SK-N-SH treated with all-trans-retinoic acid at 6 μM for 48 hours (cell line): ENCODE measurements around the gene TAGLN2.

Source experiments
- ATAC-seq: fragments of 200-7000 bp; cut with Tn5 transposase; 3 replicates; pipeline ENCODE4 v1.9.1; 2020; ENCODE audit warnings: mild to moderate bottlenecking, moderate library complexity
- ARNTL ChIP-seq: fragments of 450-650 bp; formaldehyde crosslinking; IDR thresholded peaks from 2 replicates; pipeline ENCODE4 v1.5.0; 2020; ENCODE audit warnings: low read depth, mild to moderate bottlenecking, moderate library complexity, borderline replicate concordance
- OSR1 ChIP-seq: fragments of 250-450 bp; sonication (Bioruptor Pico); IDR thresholded peaks from 2 replicates; pipeline ENCODE4 v1.8.0; 2022; ENCODE audit warnings: moderate library complexity, mild to moderate bottlenecking, inconsistent platforms
- RARB ChIP-seq: fragments of 250-450 bp; sonication (Bioruptor Pico); IDR thresholded peaks from 2 replicates; pipeline ENCODE4 v1.8.0; 2021; ENCODE audit warnings: mild to moderate bottlenecking, moderate library complexity
- SNAI2 ChIP-seq: fragments of 250-450 bp; sonication (Bioruptor Pico); IDR thresholded peaks from 2 replicates; pipeline ENCODE4 v1.5.0; 2020; ENCODE audit warnings: mild to moderate bottlenecking, moderate library complexity
- TCF4 ChIP-seq: fragments of 250-450 bp; sonication (Bioruptor Pico); IDR thresholded peaks from 2 replicates; pipeline ENCODE4 v1.8.0; 2021; ENCODE audit warnings: mild to moderate bottlenecking, moderate library complexity, borderline replicate concordance
- TOX ChIP-seq: fragments of 250-450 bp; sonication (Bioruptor Pico); IDR thresholded peaks from 2 replicates; pipeline ENCODE4 v1.8.0; 2021; ENCODE audit warnings: mild to moderate bottlenecking, moderate library complexity, borderline replicate concordance
- ZC3H10 ChIP-seq: fragments of 250-450 bp; sonication (Bioruptor Pico); IDR thresholded peaks from 2 replicates; pipeline ENCODE4 v1.5.1; 2021; ENCODE audit warnings: mild to moderate bottlenecking, moderate library complexity
- ZFP3 ChIP-seq: fragments of 250-450 bp; sonication (Bioruptor Pico); IDR thresholded peaks from 2 replicates; pipeline ENCODE4 v1.5.0; 2020; ENCODE audit warnings: mild to moderate bottlenecking, moderate library complexity
- ZFP30 ChIP-seq: fragments of 450-650 bp; formaldehyde crosslinking; IDR thresholded peaks from 2 replicates; pipeline ENCODE4 v1.5.0; 2022; ENCODE audit warnings: mild to moderate bottlenecking, moderate library complexity
- ZNF565 ChIP-seq: fragments of 450-650 bp; formaldehyde crosslinking; conservative IDR thresholded peaks from 2 replicates; pipeline ENCODE4 v1.5.0; 2020; ENCODE audit warnings: low read depth, mild to moderate bottlenecking, moderate library complexity
- ZNF70 ChIP-seq: fragments of 450-650 bp; formaldehyde crosslinking; IDR thresholded peaks from 2 replicates; pipeline ENCODE4 v1.5.0; 2020; ENCODE audit warnings: mild to moderate bottlenecking, moderate library complexity
- ZNF8 ChIP-seq: fragments of 450-650 bp; formaldehyde crosslinking; IDR thresholded peaks from 2 replicates; pipeline ENCODE4 v1.5.0; 2020; ENCODE audit warnings: mild to moderate bottlenecking, moderate library complexity
- TF ChIP-seq, protein P1 (sequence below): fragments of 250-450 bp; sonication (Bioruptor Pico); IDR thresholded peaks from 2 replicates; pipeline ENCODE4 v1.5.0; 2020; ENCODE audit warnings: mild to moderate bottlenecking, moderate library complexity
- TF ChIP-seq, protein P2 (sequence below): fragments of 250-450 bp; sonication (Bioruptor Pico); IDR thresholded peaks from 2 replicates; pipeline ENCODE4 v1.5.1; 2021; ENCODE audit warnings: mild to moderate bottlenecking, moderate library complexity
- TF ChIP-seq, protein P3 (sequence below): fragments of 250-450 bp; sonication (Bioruptor Pico); IDR thresholded peaks from 2 replicates; pipeline ENCODE4 v1.8.0; 2020; ENCODE audit warnings: mild to moderate bottlenecking, moderate library complexity, borderline replicate concordance
- TF ChIP-seq, protein P4 (sequence below): fragments of 250-450 bp; sonication (Bioruptor Pico); IDR thresholded peaks from 2 replicates; pipeline ENCODE4 v1.8.0; 2021; ENCODE audit warnings: low read depth, mild to moderate bottlenecking, moderate library complexity, borderline replicate concordance
- TF ChIP-seq, protein P5 (sequence below): fragments of 250-450 bp; sonication (Bioruptor Pico); IDR thresholded peaks from 2 replicates; pipeline ENCODE4 v1.5.1; 2020; ENCODE audit warnings: low read depth, mild to moderate bottlenecking, moderate library complexity

TAGLN2 gene

DNA sequence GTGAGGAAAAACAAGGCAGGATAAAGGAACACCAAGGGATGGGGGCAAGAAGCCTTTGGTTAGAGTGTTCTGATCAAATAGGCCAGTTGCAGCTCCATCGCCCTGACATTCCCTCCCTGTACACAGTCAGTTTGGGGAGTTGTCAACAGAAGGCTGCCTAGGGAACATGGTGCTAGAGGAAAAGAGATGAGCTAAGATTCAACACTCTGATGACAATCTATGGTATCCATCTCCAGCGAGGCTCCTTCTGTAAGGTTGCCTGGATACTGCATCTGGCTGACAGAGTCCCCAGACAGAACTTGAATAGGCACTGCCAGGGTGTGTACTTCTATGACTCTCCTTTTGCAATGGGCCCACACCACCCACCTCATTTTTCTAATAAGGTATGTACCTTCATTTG, 40.0 kb upstream of the TAGLN2 start:
- TF ChIP-seq ZFP30 (CRISPR knock-in tag) (no peak), SNAI2 (CRISPR knock-in tag) (no peak), ZNF565 (CRISPR knock-in tag) (no peak), OSR1 (CRISPR knock-in tag) (no peak), ZC3H10 (CRISPR knock-in tag) (no peak), ZNF70 (CRISPR knock-in tag) (no peak), TCF4 (CRISPR knock-in tag) (no peak)
- TF ChIP-seq, protein P1, sequence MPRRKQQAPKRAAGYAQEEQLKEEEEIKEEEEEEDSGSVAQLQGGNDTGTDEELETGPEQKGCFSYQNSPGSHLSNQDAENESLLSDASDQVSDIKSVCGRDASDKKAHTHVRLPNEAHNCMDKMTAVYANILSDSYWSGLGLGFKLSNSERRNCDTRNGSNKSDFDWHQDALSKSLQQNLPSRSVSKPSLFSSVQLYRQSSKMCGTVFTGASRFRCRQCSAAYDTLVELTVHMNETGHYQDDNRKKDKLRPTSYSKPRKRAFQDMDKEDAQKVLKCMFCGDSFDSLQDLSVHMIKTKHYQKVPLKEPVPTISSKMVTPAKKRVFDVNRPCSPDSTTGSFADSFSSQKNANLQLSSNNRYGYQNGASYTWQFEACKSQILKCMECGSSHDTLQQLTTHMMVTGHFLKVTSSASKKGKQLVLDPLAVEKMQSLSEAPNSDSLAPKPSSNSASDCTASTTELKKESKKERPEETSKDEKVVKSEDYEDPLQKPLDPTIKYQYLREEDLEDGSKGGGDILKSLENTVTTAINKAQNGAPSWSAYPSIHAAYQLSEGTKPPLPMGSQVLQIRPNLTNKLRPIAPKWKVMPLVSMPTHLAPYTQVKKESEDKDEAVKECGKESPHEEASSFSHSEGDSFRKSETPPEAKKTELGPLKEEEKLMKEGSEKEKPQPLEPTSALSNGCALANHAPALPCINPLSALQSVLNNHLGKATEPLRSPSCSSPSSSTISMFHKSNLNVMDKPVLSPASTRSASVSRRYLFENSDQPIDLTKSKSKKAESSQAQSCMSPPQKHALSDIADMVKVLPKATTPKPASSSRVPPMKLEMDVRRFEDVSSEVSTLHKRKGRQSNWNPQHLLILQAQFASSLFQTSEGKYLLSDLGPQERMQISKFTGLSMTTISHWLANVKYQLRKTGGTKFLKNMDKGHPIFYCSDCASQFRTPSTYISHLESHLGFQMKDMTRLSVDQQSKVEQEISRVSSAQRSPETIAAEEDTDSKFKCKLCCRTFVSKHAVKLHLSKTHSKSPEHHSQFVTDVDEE (CRISPR knock-in tag): no peak
- TF ChIP-seq, protein P2, sequence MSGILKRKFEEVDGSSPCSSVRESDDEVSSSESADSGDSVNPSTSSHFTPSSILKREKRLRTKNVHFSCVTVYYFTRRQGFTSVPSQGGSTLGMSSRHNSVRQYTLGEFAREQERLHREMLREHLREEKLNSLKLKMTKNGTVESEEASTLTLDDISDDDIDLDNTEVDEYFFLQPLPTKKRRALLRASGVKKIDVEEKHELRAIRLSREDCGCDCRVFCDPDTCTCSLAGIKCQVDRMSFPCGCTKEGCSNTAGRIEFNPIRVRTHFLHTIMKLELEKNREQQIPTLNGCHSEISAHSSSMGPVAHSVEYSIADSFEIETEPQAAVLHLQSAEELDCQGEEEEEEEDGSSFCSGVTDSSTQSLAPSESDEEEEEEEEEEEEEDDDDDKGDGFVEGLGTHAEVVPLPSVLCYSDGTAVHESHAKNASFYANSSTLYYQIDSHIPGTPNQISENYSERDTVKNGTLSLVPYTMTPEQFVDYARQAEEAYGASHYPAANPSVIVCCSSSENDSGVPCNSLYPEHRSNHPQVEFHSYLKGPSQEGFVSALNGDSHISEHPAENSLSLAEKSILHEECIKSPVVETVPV: no peak
- TF ChIP-seq, protein P3, sequence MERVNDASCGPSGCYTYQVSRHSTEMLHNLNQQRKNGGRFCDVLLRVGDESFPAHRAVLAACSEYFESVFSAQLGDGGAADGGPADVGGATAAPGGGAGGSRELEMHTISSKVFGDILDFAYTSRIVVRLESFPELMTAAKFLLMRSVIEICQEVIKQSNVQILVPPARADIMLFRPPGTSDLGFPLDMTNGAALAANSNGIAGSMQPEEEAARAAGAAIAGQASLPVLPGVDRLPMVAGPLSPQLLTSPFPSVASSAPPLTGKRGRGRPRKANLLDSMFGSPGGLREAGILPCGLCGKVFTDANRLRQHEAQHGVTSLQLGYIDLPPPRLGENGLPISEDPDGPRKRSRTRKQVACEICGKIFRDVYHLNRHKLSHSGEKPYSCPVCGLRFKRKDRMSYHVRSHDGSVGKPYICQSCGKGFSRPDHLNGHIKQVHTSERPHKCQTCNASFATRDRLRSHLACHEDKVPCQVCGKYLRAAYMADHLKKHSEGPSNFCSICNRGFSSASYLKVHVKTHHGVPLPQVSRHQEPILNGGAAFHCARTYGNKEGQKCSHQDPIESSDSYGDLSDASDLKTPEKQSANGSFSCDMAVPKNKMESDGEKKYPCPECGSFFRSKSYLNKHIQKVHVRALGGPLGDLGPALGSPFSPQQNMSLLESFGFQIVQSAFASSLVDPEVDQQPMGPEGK (CRISPR knock-in tag): no peak
- no peak; the same call in 2 of the 3 replicates for ATAC-seq

DNA sequence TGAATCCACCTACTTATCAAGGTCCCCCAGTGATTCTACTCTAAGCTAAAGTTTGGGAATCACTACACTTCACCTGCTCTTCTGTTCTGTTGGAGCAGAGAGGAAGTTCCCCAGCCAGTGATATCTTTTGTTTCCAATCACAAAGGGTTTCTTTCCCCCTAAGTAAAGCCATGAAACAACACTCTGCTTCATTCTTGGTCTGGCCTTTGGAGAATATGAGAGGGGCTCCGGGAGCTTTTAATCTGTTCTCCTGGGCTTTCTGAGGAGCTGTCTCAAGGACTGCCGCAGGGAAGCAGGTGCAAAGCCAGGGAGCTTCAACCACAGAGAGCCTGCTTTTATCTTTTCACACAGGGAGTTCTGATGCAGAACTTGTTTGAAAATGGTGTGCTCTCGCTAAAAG, 38.8 kb upstream of the TAGLN2 start:
- ATAC-seq: no peak
- TF ChIP-seq RARB (CRISPR knock-in tag): no peak
- TF ChIP-seq ZNF8 (CRISPR knock-in tag): no peak
- no peak for TF ChIP-seq ARNTL
- no peak for TF ChIP-seq TOX

DNA sequence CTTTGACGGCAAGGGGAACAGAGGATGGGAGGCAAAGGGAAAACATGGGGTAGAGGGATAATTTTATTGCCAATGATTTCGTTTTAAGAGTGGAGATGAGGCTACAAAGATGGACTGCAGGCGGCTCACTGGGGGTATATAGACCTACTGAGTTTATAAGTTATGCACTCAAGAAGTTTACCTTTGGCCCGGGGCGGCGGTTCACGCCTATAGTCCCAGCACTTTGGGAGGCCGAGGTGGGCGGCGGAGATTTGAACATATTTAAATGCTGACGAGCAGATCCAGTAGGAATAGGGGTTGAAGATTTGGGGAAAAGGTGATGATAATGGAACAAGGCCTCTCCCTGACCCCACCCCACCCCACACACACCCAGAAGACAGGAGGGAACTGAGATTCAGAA, 36.9 kb upstream of the TAGLN2 start:
- no peak for TF ChIP-seq ZNF565 (CRISPR knock-in tag)
- TF ChIP-seq, protein P4, sequence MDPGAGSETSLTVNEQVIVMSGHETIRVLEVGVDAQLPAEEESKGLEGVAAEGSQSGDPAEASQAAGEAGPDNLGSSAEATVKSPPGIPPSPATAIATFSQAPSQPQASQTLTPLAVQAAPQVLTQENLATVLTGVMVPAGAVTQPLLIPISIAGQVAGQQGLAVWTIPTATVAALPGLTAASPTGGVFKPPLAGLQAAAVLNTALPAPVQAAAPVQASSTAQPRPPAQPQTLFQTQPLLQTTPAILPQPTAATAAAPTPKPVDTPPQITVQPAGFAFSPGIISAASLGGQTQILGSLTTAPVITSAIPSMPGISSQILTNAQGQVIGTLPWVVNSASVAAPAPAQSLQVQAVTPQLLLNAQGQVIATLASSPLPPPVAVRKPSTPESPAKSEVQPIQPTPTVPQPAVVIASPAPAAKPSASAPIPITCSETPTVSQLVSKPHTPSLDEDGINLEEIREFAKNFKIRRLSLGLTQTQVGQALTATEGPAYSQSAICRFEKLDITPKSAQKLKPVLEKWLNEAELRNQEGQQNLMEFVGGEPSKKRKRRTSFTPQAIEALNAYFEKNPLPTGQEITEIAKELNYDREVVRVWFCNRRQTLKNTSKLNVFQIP: no peak
- TF ChIP-seq ZC3H10 (CRISPR knock-in tag): no peak
- TF ChIP-seq ZFP3 (CRISPR knock-in tag): no peak
- TF ChIP-seq, protein P3 (CRISPR knock-in tag): no peak
- no peak for ATAC-seq

DNA sequence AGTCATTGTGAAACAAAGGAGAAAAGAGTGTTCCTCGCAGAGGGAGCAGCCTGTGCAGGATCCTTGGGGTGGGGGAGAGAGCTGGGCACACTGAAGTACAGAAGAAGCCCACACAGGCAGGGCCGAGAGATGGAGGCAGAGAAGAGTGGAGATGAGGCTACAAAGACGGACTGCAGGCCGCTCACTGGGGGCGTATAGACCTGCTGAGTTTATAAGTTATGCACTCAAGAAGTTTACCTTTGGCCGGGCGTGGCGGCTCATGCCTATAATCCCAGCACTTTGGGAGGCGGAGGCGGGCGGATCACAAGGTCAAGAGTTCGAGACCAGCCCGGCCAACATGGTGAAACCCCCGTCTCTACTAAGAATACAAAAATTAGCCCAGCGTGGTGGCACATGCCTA, 36.3 kb upstream of the TAGLN2 start:
- ATAC-seq: no peak
- TF ChIP-seq, protein P2: no peak
- TF ChIP-seq, protein P3 (CRISPR knock-in tag): no peak
- no peak for TF ChIP-seq ZFP3 (CRISPR knock-in tag)
- TF ChIP-seq, protein P5, sequence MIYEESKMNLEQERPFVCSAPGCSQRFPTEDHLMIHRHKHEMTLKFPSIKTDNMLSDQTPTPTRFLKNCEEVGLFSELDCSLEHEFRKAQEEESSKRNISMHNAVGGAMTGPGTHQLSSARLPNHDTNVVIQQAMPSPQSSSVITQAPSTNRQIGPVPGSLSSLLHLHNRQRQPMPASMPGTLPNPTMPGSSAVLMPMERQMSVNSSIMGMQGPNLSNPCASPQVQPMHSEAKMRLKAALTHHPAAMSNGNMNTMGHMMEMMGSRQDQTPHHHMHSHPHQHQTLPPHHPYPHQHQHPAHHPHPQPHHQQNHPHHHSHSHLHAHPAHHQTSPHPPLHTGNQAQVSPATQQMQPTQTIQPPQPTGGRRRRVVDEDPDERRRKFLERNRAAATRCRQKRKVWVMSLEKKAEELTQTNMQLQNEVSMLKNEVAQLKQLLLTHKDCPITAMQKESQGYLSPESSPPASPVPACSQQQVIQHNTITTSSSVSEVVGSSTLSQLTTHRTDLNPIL (CRISPR knock-in tag): no peak
- no peak for TF ChIP-seq ZNF70 (CRISPR knock-in tag)
- TF ChIP-seq, protein P1 (CRISPR knock-in tag): no peak
- TF ChIP-seq TCF4 (CRISPR knock-in tag): no peak
